ENCODE data around the gene PSAT1.

DNA sequence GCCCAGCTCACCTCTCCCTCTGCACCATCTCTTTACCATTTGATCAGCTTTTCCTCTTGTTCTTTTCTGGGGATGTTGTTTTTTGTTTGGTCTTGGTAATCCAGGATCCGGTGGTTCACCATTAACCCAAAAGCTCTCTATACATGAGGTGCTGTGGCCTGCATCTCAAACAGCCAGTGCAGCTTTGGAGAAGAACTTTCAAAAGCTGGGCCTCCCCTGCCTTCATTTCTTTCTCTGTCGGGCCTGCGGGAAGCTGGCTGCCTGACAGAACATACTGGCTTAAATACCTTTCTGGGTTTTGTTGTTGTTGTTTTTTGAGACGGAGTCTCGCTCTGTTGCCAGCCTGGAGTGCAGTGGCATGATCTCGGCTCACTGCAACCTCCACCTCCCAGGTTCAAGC is 12.1 kb downstream of the PSAT1 start:
- TF ChIP-seq CHD1 (IDR thresholded peaks at IDR 0.05; ENCODE audit: low read depth, low read length): no peak
- TF ChIP-seq NFE2L2 (IDR thresholded peaks at IDR 0.05; ENCODE audit: low read depth, low read length): no peak
- TF ChIP-seq CTCF (conservative IDR thresholded peaks at IDR 0.05; ENCODE audit: low read depth, low read length): no peak
- no peak for TF ChIP-seq POLR2A (IDR thresholded peaks at IDR 0.05; ENCODE audit: low read depth, low read length)
- TF ChIP-seq FOS (IDR thresholded peaks at IDR 0.05; ENCODE audit: low read depth, low read length): no peak
- TF ChIP-seq MAZ (IDR thresholded peaks at IDR 0.05; ENCODE audit: borderline replicate concordance, low read depth, low read length): no peak
- no peak for TF ChIP-seq BHLHE40 (IDR thresholded peaks at IDR 0.05; ENCODE audit: low read depth, low read length)
- TF ChIP-seq RFX5 (IDR thresholded peaks at IDR 0.05; ENCODE audit: low read depth, low read length): no peak
- no peak for TF ChIP-seq RAD21 (IDR thresholded peaks at IDR 0.05; ENCODE audit: low read length)
- no peak for TF ChIP-seq CEBPB (IDR thresholded peaks at IDR 0.05; ENCODE audit: low read depth, low read length)
- TF ChIP-seq MAFK (IDR thresholded peaks at IDR 0.05; ENCODE audit: low read depth, low read length): no peak
- no peak for TF ChIP-seq RCOR1 (IDR thresholded peaks at IDR 0.05; ENCODE audit: insufficient replicate concordance, low read length)

All from IMR-90 (cell line).